Measurements from ENCODE around the gene CD7.

DNA sequence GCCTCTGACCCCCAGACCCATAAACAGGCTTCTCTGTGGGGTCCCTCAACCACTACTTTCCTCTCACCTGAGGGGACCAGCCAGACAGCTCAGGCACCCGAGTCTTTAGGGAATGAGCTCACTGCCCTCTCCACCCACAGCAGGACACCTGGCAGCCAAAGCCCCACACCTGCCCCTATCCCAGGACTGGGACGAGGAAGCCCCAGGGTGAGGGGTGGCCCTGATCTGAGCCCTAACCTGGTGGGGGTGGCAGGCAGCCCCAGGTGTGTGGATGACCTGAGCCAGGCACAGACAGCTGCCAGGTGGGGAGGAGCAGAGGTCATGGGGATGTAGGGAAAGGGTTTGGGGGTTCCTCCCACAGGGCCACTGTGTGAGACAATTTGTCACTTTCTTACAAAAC lies 40.0 kb upstream of the CD7 start:
- TF ChIP-seq, protein P1, sequence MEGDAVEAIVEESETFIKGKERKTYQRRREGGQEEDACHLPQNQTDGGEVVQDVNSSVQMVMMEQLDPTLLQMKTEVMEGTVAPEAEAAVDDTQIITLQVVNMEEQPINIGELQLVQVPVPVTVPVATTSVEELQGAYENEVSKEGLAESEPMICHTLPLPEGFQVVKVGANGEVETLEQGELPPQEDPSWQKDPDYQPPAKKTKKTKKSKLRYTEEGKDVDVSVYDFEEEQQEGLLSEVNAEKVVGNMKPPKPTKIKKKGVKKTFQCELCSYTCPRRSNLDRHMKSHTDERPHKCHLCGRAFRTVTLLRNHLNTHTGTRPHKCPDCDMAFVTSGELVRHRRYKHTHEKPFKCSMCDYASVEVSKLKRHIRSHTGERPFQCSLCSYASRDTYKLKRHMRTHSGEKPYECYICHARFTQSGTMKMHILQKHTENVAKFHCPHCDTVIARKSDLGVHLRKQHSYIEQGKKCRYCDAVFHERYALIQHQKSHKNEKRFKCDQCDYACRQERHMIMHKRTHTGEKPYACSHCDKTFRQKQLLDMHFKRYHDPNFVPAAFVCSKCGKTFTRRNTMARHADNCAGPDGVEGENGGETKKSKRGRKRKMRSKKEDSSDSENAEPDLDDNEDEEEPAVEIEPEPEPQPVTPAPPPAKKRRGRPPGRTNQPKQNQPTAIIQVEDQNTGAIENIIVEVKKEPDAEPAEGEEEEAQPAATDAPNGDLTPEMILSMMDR (IDR thresholded peaks at IDR 0.05) = no peak
- no peak for TF ChIP-seq POLR2AphosphoS5 (IDR thresholded peaks at IDR 0.05; ENCODE audit: low read depth, low read length)
- TF ChIP-seq SIN3A (IDR thresholded peaks at IDR 0.05; ENCODE audit: borderline replicate concordance, insufficient read depth, low read depth, low read length) = no peak
- no peak for TF ChIP-seq REST (IDR thresholded peaks at IDR 0.05; ENCODE audit: insufficient read depth in 1 of 2, low read depth in 2 of 2, low read length in 1 of 2)

All from Panc1 (cell line).